Activated naive CD4-positive, alpha-beta T cell treated with Interleukin-2 at 50 U/mL for 16 hours (primary cell): ENCODE results near the gene TMCO6.

ENCODE experiments used
- DNase-seq: peaks from one replicate; pipeline ENCODE4 v3.0.0-alpha.2; 2020

TMCO6 gene

GRCh38 chr5:140674211-140674610 is 35.0 kb downstream of the TMCO6 start:
- no peak for DNase-seq

- DNase-seq = no peak
These were observed 35.4 kb downstream of the TMCO6 start for GRCh38 chr5:140674629-140675028.

GRCh38 chr5:140677947-140678346 is 38.7 kb downstream of the TMCO6 start:
- no peak for DNase-seq

- DNase-seq = no peak
These were observed 39.7 kb downstream of the TMCO6 start for GRCh38 chr5:140678993-140679392.

DNA sequence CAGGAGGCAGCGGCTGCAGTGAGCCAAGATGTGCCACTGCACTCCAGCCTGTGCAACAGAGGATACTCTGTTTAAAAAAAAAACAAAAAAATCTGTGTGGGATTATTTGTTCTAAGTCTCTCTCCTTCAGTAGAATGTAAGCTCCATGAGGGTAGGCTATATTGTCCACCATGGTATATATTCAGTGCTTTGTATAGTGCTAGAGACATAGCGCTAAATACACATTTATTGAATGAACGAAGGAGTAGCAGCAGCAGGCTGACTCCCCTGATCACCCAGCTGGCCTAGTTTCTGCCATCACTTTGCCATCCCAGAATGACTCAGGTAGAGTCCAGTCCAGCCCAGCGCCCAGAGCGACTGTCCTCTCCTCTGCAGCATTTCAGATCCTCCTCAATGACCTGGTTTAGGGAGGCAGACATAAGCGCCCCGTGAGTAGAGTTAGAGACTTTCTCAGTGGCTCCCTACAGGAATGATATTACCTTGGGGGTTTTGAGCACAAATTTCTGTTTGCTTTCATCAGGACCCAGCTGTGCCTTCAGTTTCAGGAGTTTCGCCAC is 51.2 kb downstream of the TMCO6 start:
- no peak for DNase-seq

DNA sequence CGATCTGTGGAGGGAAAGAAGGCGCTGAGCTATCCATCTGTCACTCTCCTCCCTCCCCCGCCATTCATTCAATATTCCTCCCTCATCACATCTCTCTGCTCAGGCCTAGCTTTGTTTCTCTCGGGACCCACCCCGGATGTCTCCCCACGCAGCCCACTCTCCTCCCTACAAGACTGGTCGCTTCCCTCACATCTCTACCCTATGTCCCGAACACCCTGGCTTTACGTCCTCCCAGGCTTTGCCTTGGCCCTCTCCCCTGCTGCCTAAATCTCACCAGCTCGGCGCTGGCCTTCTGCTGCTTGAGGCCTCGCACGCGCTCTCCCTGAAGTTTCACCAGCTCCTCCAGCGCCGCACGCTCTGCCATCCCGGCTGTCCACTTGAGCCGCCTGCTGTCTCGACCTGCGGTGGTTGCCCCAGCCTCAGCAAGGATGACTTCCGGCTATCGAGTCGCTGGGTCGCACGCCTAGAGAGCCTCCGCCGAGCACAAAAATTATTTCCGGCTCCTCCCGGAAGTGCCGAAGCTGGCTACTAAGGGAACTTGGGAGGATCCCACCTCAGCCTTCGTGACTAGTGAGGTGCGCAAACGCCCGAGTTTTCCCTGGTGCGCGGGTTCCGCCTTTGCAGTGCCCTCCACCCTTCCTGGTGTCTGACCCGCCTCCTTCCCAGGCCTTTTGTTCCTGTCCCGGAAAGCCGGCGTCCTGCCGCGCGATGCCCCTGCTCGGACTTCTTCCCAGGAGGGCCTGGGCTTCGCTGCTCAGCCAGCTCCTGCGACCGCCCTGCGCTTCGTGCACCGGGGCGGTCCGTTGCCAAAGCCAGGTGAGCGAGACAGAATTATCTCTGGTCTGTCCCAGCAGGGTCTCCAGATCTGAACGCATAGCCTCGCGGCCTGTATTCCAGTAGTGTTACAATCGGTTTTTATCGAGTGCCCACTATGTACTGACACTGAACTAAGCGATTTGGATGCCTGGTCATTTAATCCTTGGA is 52.0 kb downstream of the TMCO6 start, which contains the start of the genes HARS1 and HARS2:
TSS of gene HARS1 (minus strand) at position 430 of the 984 bp plus-strand sequence. CDS start at position 364, 66 bp downstream.
TSS of gene HARS2 (plus strand) at position 515 of the 984 bp plus-strand sequence. CDS start at position 709, 194 bp downstream.
- DNase-seq = peak; percentile 88

- DNase-seq = no peak
These were observed 55.0 kb downstream of the TMCO6 start for GRCh38 chr5:140694276-140694675.
